GM21526 (cell line): Measurements from ENCODE around the gene EHBP1L1.

ENCODE experiments used
- ATAC-seq: cut with Tn5 transposase; IDR thresholded peaks from one replicate; pipeline ENCODE4 v1.9.1; 2021; ENCODE audit warnings: moderate library complexity; ENCODE audit not compliant: unreplicated experiment, low FRiP score

EHBP1L1 gene

DNA sequence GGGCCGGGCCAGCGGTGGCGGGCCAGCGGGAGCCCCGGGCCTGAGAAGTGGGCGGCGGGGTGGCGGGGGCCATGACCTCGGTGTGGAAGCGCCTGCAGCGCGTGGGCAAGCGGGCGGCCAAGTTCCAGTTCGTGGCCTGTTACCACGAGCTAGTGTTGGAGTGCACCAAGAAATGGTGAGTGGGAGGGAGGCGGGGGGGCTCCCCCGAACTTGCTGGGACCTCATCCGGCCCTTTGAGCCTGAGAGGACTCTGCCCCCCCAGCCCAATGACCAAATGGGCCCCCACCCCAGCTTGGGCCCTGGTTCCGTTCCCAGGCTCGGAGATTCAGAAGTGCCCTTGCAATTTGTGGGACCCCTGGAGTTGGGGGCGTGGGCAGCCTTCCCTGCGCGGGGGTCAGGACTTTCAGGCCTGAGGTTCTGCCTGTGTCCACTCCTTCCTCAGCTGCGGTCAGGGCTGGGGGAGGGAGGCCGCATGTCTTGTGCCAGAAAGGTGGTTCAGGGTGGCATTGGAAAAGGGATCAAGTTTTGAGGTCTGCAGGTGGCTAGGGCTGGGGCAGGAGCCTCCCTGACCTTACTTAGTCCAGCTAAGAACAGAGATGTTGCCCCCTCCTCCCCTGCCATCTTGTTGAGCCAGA, 496 bp downstream of the EHBP1L1 start:
- no peak for ATAC-seq

DNA sequence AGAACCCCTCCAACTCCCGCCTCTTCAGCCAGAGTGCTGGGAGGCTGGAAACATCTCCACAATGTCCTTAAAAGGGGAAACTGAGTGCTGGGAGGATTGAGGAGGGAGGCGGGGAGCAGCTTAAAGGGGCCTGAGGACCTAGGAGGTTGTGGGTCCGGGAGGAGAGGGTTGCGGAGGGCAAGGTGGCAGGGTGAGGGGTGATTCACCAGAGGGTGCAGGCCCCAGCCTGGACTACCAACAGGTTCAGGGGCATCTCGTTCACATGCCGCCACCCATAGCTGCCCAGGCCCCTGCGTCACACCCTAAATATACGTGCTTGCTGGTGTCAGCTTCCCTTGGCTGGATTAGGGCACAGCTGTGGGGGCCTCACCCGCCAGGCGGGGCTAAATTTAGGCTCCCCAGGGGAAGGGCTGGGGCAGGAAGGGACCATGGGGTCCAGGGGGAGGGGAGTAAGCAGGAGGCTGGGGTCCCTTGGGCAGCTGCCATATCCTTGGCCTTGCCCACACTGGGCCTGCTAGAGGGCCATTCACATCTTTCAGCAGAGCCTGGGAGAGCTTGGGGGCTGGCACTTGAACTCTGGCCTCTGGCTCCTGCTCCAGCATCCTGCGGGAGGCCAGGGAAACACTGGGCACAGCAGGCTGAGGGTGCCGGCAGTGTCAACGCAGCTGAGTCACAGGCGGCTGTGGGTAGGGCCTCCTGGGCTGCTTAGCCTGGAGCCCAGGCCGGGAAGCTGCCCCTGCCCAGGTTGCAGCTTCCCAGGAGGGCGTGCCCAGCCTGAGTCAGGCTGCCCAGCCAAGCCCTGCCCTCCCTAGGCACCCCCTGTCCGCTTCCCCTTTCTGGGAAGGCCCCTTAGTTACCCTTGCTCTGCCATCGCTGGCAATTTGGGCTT, 1.3 kb downstream of the EHBP1L1 start:
- no peak for ATAC-seq

DNA sequence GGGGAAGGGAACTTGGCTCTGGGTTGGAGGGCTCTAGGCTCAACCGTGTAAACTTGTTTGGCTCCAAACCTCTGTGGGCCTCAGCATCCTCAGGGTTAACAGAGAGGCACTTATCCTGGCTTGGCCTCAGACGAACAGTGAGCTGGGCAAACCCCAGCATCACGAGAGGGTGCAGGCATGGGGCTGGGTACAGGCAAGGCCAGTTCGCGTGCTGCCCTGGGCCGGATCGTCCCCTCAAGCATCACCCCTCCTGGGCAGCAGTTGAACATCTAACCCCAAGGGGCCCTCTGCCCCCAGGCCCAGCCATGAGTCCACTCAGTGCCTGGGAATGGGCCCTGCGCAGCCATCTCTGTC, 1.9 kb downstream of the EHBP1L1 start:
- no peak for ATAC-seq

DNA sequence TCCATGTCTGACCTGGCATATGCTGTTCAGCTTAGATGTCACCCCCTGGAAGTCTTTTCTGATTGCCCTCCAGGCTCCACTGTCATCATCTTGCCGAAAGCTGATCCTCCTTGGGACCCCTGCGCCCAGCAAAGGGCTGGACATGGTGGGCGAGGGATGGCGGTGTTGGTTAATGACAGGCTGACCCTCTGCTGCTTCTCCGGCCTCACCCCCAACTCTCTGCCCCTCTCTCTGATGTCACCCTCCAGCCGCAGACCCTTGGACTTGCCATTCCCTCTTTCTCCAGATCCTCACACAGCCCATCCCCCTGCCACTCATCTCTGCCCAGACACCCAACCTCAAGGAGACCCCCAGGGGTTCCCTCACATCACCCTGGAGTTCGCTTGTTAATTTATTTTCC, 2.3 kb downstream of the EHBP1L1 start:
- no peak for ATAC-seq

DNA sequence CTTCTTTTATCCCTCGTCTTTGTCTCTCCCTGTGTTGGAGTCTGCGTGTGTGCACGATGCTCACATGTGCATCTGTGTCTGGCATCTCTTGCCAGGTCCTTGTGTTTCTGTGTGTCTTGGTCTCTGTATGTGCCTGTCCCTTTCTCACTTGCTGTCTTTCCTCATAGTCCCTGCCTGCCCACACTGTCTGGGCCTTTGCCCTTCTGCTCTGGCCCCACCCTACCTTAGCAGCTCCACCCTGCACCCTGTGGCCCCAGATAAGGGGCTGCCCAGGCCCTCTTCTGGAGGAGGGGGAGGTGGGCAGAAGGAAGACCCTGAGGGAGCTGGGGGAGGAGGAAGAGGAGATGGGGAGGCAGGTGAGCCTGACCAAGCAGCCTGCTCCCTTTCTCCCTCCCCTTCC, 2.8 kb downstream of the EHBP1L1 start:
- no peak for ATAC-seq

DNA sequence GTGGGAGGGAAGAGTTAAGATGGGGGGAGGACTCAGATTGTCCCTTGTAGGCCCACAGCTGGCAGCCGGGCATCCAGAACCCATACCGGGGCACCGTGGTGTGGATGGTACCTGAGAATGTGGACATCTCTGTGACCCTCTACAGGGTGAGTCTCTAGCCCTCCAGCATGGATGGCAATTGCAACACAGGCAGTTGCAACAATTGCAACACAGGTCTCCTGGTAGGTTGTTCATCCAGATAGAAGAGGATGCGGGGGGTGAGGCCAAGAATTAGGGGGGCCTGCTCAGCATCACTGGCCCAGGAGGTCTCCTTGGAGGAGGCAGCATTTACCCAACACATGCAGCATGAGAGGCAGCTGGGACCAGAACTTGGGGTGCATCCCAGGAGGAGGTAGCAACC, 3.4 kb downstream of the EHBP1L1 start:
- ATAC-seq = no peak

DNA sequence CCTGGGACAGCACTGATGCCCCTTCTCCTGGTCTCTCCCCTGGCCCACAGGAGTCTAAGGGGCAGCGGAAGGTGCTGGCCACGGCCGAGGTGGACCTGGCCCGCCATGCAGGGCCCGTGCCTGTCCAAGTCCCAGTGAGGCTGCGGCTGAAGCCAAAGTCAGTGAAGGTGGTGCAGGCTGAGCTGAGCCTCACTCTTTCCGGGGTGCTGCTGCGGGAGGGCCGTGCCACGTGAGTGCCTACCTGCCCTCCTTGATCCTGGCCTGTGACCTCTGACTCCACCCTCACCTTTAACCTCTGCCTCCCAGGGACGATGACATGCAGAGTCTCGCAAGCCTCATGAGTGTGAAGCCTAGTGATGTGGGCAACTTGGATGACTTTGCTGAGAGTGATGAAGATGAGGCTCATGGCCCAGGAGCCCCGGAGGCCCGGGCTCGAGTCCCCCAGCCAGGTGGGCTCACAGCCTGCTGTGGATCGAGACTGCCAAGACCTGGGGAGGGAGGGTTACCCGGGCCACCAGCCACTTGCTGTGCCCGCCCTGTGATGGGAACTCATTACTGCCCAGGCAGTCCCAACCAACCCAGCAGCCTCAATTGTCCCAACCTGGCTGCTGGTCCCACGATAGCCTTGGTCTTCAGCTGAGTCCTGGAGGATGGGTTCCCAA, 4.3 kb downstream of the EHBP1L1 start:
- no peak for ATAC-seq

DNA sequence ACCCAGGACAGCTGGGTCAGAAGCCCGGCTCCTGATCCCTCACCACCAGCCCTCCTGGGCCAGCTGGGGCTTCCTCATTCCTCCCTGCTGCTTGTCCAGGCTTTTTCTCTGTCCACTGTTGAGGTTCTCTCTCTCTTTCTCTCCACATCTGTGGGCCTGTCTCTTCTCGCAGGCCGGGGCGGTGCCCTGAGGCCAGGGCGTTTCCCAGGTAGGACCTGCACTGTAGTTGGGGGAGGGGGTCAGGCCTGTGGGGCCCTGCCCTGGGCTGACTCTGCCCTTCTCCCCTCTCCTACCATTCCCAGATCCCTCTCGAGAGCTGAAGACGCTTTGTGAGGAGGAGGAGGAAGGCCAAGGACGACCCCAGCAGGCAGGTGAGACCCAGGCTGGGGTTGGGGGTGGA, 4.9 kb downstream of the EHBP1L1 start:
- no peak for ATAC-seq

DNA sequence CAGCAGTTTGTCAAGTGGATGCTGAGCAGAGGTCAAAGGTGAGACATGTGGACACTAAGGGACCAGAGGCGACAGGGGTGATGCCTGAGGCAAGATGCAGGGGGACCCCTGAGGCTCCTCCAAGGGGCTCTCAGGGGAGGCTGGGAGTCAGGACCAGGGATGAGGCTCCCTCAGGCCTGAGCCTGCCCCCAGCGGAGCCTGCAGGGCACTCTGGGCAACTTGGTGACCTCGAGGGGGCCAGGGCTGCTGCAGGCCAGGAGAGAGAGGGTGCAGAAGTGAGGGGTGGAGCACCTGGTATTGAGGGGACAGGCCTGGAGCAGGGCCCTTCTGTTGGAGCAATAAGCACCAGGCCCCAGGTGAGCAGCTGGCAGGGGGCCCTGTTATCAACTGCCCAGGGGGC, 6.1 kb downstream of the EHBP1L1 start:
- no peak for ATAC-seq

DNA sequence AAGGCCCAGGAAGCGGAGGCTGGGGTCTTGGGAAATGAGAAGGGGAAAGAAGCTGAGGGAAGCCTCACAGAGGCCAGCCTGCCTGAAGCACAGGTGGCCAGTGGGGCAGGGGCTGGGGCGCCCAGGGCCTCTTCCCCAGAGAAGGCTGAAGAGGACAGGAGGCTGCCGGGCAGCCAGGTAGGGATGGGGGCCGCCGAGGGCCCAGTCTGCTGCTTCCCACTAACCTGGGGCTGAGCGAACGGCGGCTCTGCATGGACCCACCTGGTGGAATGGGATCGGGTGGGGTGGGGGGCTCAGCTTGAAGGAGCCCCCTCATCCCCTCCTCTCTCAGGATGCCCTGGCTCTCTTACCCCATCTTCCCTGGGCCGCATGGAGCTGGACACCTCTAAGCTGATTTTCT, 7.7 kb downstream of the EHBP1L1 start:
- ATAC-seq = no peak

DNA sequence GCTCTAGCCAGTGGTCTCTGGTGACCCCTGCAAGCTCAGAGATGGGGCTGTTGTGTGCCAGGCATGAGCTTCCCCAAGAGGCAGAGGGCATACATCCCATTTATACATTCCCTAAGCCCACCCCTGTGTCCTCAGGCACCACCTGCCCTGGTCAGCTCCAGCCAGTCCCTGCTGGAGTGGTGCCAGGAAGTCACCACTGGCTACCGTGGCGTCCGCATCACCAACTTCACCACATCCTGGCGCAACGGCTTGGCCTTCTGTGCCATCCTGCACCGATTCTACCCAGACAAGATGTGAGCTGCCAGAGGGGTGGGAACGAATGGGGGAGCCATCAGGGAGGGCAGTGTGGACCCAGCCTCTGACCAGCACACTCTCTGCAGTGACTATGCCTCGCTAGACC, 8.3 kb downstream of the EHBP1L1 start:
- ATAC-seq = no peak

DNA sequence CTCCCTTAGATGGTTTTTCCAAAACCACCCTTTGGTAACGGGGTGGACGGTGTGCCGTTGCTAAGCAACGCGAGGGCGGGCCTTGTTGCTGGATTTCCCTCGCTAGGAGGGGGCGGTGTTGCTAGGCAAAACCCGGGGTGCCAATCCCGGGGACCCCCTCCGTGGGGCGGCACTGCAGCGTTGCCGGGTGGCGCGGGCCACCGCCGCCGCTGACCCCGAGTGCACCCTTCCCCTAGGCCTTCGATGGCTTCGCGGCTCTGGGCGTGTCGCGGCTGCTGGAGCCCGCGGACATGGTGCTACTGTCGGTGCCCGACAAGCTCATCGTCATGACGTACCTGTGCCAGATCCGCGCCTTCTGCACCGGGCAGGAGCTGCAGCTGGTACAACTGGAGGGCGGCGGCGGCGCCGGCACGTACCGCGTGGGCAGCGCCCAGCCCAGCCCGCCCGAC, 8.9 kb downstream of the EHBP1L1 start:
- no peak for ATAC-seq

DNA sequence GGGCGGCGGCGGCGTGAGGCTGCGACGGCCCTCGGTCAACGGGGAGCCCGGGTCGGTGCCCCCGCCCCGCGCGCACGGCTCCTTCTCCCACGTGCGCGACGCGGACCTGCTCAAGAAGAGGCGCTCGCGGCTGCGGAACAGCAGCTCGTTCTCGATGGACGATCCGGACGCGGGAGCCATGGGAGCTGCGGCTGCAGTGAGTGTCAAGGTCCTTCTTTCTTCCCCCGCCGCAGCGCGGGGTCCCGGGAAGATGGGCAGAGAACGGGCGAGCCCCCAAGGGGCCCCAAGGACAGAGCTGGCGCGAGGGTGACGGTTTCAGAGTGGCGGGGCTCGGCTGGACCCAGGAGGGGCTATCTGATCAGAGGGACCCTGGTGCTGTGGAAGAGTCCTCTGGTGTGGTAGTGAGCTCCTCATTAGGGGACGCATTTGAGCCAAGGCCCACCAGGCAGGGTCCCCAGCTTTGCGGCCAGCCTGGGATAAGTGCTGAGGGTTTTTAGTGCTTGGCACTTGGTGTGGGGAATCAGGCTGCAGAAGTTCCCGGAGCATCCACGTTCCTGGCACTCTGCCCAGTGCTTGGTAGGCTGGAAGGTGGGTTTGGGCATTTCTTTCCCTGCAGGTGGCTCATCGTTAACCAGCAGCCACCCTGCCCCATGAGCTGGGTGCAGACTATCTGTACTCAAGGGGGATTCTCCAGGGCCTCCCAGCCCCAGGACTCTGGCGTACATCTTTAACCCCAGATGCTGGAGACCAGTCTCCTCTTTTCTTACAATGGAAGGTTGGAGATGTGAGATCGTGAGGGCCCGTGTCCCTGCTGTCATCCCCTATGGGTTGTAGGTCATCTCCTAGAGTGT, 9.8 kb downstream of the EHBP1L1 start:
- no peak for ATAC-seq

DNA sequence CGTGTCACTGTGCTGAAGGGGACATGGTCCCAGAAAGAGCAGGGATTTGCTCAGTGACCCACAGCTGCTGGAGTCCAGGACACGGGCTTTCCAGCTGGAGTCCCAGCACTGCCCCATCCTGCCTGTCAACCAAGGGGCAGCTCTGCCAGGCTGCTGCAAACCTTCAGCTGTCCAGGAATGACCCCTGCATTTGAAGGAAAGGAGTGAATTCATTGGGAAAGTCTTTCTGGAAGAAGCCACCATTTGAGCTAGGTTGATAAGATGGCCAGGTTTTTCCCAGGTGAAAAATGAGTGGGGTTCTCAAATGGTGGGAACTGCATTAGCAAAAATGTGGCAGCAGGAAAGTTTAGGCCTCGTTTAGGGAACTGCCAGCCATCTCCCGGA, 10.4 kb downstream of the EHBP1L1 start:
- no peak for ATAC-seq

DNA sequence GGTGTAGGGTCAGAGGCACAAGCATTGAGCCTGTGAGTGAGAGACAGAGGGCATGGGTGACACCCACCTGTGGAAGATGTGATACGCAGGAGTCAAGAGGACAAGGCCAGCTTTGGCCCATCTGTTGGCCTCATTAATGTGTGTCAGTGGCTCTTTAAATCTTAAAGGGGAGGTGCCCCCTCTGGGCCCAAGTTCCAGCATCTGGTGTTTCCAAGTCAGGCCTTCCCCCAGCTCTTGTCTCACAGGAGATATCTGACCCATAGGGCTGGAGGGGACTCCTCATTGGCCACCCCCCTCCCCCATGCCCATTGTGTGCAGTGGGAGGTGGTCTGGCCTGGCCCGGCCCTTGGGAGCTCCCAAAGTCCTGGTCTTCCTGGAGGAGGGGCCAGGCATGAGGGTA, 10.8 kb downstream of the EHBP1L1 start:
- ATAC-seq = no peak

DNA sequence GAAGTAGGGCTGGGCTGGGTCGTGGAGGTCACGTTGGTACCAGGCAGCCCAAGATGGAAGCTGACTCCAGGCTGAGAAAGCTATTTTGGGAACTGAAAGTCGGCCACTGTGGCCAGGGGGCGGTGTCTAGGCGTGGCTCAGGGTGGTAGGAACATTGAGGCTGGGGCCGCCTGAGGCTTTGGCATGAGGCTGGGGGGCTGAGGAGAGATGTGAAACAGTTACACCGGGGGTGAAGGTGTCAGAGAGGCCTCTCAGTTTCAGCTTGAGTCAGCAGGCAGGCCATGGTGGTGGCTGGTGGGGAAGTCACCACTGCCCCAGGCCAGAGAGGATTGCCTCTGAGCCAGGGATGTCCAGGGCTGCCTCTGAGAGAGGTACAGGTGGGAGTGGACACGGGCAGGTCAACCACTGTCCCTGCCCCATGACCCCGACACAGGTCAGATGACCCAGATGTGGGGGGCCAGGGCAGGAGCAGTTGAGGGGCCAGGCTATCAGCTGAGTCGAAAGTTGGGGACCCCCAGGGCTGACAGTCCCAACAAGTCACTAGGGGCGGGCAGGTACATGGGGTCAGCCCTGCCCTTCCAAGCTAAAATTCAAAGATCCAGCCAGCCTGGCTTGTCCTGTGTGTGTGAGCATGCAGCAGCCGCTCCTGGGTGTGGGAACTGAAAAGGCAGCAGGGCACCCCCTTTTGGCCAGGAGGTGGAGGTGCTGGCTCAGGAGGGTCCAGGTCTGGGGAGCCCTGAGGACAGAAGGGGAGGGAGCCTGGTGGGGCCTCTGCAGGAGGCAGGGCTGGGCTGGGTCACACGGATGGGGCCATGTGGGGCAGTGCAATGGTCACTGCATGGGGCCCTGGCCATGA, 12.6 kb downstream of the EHBP1L1 start:
- ATAC-seq = peak; percentile 68

DNA sequence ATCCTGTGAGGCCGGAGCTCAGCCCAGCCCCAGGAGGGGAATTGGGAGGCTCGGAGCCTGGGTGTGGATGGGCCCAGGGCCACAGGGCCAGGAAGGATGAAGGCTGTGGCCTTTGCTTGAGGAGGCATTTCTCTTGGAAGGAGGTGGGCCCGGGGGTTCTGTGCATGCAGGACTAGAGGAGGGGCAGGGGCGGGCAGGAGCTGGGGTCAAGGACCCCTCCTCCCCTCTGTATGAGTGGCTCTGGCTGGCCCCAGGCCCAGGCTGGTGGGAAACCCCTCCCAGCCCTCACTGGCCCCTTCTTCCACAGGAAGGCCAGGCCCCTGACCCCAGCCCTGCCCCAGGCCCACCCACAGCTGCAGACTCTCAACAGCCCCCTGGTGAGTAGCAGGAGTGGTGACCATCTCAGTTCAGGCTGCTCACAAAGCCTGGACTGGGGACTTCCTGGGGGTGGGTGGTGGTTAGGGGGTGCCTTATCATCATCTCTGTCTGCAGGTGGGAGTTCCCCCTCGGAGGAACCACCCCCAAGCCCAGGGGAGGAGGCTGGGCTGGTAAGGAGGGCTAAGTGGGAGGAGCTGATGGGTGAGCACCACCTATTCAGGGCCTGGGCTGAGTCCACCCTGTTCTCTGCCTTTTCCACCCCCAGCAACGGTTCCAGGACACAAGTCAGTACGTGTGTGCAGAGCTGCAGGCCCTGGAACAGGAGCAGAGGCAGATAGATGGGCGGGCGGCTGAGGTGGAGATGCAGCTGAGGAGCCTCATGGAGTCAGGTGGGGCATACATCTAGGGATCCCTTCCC, 13.8 kb downstream of the EHBP1L1 start:
- ATAC-seq = no peak

DNA sequence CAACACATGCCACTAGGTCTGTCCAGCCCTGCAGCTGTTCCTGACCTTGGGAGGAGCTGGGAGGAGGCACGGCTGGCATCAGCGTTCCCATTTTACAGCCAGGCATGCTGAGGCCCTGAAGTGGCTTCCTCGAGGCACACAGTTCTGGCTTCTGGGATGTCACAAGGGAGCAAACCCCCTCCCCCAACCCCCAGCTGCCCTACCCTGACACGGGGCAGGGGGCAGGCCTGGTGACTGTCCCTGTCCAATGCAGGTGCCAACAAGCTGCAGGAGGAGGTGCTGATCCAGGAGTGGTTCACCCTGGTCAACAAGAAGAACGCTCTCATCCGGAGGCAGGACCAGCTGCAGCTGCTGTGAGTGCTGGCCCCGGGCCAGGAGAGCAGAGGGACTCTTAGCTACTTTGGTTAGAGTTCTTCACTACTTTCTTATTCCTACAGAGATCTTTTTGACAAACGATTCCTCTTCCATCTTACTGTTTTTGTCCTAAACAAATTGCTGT, 14.4 kb downstream of the EHBP1L1 start:
- ATAC-seq = no peak
